HepG2 (cell line): ENCODE results near the gene USF1. TPM values are rescaled to one million over a fixed set of nuclear protein-coding genes. Genes with fewer than 3 reads are reported as not detected.
A peak's percentile ranks its signal among the peaks of the same experiment; 100 is the strongest.

Experiments
- ARNT2 ChIP-seq: sonication (generic); formaldehyde crosslinking; IDR thresholded peaks from 2 replicates; pipeline ENCODE4 v1.8.0; 2022; ENCODE audit warnings: mild to moderate bottlenecking, low read depth, missing genetic modification reagents, moderate library complexity
- NCOR1 ChIP-seq: fragments of 200-600 bp; sonication (generic); IDR thresholded peaks from 2 replicates; pipeline ENCODE4 v1.7.0; 2017; ENCODE audit warnings: antibody characterized with exemption, low read length, borderline replicate concordance
- SALL2 ChIP-seq: sonication (generic); formaldehyde crosslinking; IDR thresholded peaks from 2 replicates; pipeline ENCODE4 v1.8.1; 2023; ENCODE audit warnings: mild to moderate bottlenecking, missing genetic modification reagents, inconsistent platforms
- SAP130 ChIP-seq: IDR thresholded peaks from 2 replicates; pipeline ENCODE4 v1.6.1; 2016; ENCODE audit warnings: low read depth
- SNAPC2 ChIP-seq: sonication (generic); formaldehyde crosslinking; IDR thresholded peaks from 2 replicates; pipeline ENCODE4 v1.8.1; 2022; ENCODE audit warnings: mild to moderate bottlenecking, missing genetic modification reagents
- U2AF1 ChIP-seq: fragments of 200-400 bp; formaldehyde crosslinking; optimal IDR thresholded peaks from 2 replicates; pipeline ENCODE3; 2017; ENCODE audit warnings: mild to moderate bottlenecking, low read depth, low read length
- ZNF558 ChIP-seq: sonication (generic); formaldehyde crosslinking; IDR thresholded peaks from 2 replicates; pipeline ENCODE4 v1.9.0; 2022; ENCODE audit warnings: mild to moderate bottlenecking, missing genetic modification reagents, borderline replicate concordance
- ZNF670 ChIP-seq: sonication (generic); formaldehyde crosslinking; IDR thresholded peaks from 2 replicates; pipeline ENCODE4 v1.8.0; 2022; ENCODE audit warnings: mild to moderate bottlenecking, missing genetic modification reagents, borderline replicate concordance
- ZNF749 ChIP-seq: sonication (generic); formaldehyde crosslinking; IDR thresholded peaks from 2 replicates; pipeline ENCODE4 v1.8.0; 2022; ENCODE audit warnings: mild to moderate bottlenecking, missing genetic modification reagents, moderate library complexity, borderline replicate concordance
- ZSCAN21 ChIP-seq: sonication (generic); formaldehyde crosslinking; IDR thresholded peaks from 2 replicates; pipeline ENCODE4 v1.8.0; 2022; ENCODE audit warnings: mild to moderate bottlenecking, missing genetic modification reagents, moderate library complexity, borderline replicate concordance
- polyA plus RNA-seq, 8 experiments: library from polyadenylated mRNA; depleted of rRNA in 3 of 8; stranded (reverse) in 7 of 8; unstranded in 1 of 8; fragments of >200 nt; fragmentation: Illumina TruSeq in 4 of 8; extraction: Trizol in 4 of 8; gene quantifications; 2 replicates each; pipeline versions ENCODE4 v1.2.1 to v1.2.3, GENCODE V29; 2011 to 2016; ENCODE audit warnings: low read depth in 4 of 8, missing spikeins in 1 of 8, mixed read lengths in 1 of 8; ENCODE audit not compliant: insufficient read depth in 1 of 8
- total RNA-seq, 5 experiments: library from RNA; depleted of rRNA; stranded (reverse); fragments of >200 nt; fragmentation: Illumina TruSeq; extraction: Trizol; gene quantifications; 2 replicates each; pipeline ENCODE4 v1.2.3, GENCODE V29; 2016; ENCODE audit warnings: low read depth in 1 of 5
- TF ChIP-seq, protein P1 (sequence below): sonication (generic); formaldehyde crosslinking; IDR thresholded peaks from 2 replicates; pipeline ENCODE4 v1.4.0; 2020; ENCODE audit warnings: missing genetic modification reagents
- TF ChIP-seq, protein P2 (sequence below): sonication (generic); formaldehyde crosslinking; IDR thresholded peaks from 2 replicates; pipeline ENCODE4 v1.4.0; 2020; ENCODE audit warnings: missing genetic modification reagents

The USF1 gene
- total and polyA plus RNA-seq, 2 of the 13 experiments (the other 11 are each of a cell fraction or from before 2014, with no cell fraction given) = 26.9 to 39.4 TPM

DNA sequence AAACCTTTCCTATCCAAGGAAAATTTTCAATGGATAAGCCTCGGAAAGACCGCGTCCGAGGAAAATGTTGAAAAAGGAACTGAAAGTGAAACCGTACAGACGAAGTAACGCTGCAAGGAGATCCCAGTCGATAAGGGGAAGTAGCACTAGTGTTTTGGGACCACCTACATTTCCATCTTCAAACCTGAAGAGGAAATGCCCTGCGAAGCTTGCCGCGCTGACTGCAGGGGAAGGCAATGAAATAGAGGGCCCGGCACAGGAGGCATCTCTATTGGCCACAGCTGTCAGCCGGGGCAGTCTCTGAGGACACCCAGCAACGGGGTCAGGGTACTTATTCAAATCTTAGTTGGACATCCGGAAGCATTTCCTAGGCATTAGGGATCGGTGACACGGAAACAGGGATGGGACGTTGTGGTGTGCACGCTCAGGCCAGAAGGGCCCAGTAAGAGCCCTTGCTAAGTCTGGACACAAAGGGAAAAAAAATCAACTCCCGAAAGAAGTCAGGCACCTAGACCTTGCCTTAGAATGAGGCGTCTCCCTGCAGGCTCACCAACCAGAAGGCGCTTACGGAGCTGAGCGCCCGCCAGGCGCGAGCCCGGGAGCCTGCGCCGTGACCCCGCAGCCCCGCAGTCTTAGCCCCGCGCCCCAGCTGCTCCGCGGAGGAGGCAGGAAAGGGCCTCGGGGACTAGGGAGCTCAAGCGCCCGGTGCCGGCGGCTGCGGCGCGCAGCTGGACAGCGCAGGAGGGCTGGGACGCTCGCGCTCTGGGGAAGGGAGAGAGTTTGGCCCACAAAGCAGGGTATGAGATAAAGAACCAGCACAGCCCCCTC, 655 bp downstream of the USF1 start (continued):
- TF ChIP-seq U2AF1 = peak; percentile 49
- TF ChIP-seq SALL2 (CRISPR knock-in tag) = peak; percentile 16; the same call in 1 of the 2 replicates
- TF ChIP-seq ZSCAN21 = 0 out of 2 replicates have a peak, but pooled peaks have one; percentile 41
- TF ChIP-seq, protein P1, sequence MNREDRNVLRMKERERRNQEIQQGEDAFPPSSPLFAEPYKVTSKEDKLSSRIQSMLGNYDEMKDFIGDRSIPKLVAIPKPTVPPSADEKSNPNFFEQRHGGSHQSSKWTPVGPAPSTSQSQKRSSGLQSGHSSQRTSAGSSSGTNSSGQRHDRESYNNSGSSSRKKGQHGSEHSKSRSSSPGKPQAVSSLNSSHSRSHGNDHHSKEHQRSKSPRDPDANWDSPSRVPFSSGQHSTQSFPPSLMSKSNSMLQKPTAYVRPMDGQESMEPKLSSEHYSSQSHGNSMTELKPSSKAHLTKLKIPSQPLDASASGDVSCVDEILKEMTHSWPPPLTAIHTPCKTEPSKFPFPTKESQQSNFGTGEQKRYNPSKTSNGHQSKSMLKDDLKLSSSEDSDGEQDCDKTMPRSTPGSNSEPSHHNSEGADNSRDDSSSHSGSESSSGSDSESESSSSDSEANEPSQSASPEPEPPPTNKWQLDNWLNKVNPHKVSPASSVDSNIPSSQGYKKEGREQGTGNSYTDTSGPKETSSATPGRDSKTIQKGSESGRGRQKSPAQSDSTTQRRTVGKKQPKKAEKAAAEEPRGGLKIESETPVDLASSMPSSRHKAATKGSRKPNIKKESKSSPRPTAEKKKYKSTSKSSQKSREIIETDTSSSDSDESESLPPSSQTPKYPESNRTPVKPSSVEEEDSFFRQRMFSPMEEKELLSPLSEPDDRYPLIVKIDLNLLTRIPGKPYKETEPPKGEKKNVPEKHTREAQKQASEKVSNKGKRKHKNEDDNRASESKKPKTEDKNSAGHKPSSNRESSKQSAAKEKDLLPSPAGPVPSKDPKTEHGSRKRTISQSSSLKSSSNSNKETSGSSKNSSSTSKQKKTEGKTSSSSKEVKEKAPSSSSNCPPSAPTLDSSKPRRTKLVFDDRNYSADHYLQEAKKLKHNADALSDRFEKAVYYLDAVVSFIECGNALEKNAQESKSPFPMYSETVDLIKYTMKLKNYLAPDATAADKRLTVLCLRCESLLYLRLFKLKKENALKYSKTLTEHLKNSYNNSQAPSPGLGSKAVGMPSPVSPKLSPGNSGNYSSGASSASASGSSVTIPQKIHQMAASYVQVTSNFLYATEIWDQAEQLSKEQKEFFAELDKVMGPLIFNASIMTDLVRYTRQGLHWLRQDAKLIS = 0 out of 2 replicates have a peak, but pooled peaks have one; percentile 26
- TF ChIP-seq ZNF749 (CRISPR knock-in tag) = 0 out of 2 replicates have a peak, but pooled peaks have one; percentile 20
- TF ChIP-seq SNAPC2 (CRISPR knock-in tag) = 0 out of 2 replicates have a peak, but pooled peaks have one; percentile 23
- TF ChIP-seq SAP130 (CRISPR knock-in tag) = peak; percentile 66
- TF ChIP-seq ZNF670 = 0 out of 2 replicates have a peak, but pooled peaks have one; percentile 4
- TF ChIP-seq ARNT2 (CRISPR knock-in tag) = 0 out of 2 replicates have a peak, but pooled peaks have one; percentile 10
- no peak for TF ChIP-seq ZNF558 (CRISPR knock-in tag)
- TF ChIP-seq, protein P2, sequence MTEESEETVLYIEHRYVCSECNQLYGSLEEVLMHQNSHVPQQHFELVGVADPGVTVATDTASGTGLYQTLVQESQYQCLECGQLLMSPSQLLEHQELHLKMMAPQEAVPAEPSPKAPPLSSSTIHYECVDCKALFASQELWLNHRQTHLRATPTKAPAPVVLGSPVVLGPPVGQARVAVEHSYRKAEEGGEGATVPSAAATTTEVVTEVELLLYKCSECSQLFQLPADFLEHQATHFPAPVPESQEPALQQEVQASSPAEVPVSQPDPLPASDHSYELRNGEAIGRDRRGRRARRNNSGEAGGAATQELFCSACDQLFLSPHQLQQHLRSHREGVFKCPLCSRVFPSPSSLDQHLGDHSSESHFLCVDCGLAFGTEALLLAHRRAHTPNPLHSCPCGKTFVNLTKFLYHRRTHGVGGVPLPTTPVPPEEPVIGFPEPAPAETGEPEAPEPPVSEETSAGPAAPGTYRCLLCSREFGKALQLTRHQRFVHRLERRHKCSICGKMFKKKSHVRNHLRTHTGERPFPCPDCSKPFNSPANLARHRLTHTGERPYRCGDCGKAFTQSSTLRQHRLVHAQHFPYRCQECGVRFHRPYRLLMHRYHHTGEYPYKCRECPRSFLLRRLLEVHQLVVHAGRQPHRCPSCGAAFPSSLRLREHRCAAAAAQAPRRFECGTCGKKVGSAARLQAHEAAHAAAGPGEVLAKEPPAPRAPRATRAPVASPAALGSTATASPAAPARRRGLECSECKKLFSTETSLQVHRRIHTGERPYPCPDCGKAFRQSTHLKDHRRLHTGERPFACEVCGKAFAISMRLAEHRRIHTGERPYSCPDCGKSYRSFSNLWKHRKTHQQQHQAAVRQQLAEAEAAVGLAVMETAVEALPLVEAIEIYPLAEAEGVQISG (CRISPR knock-in tag) = peak; percentile 47; the same call in 1 of the 2 replicates
- TF ChIP-seq NCOR1 = no peak
